ENCODE data around the gene SPOCD1.

Gene SPOCD1

GRCh38 chr1:31787261-31787660, 28.6 kb downstream of the SPOCD1 start:
- DNase-seq (ENCODE audit: low spot score): no peak

GRCh38 chr1:31786366-31787060, 29.3 kb downstream of the SPOCD1 start:
- DNase-seq (ENCODE audit: low spot score): no peak

- DNase-seq (ENCODE audit: low spot score): no peak
Observed at GRCh38 chr1:31785947-31786290, 29.9 kb downstream of the SPOCD1 start.

- DNase-seq (ENCODE audit: low spot score): no peak
Observed at GRCh38 chr1:31785020-31785946, 30.5 kb downstream of the SPOCD1 start.

GRCh38 chr1:31784356-31785019, 31.3 kb downstream of the SPOCD1 start:
- DNase-seq (ENCODE audit: low spot score): no peak

GRCh38 chr1:31783846-31784245, 32.0 kb downstream of the SPOCD1 start:
- DNase-seq (ENCODE audit: low spot score): no peak

GRCh38 chr1:31782421-31783410, 33.1 kb downstream of the SPOCD1 start:
- no peak for DNase-seq (ENCODE audit: low spot score)

- DNase-seq (ENCODE audit: low spot score): no peak
Observed at GRCh38 chr1:31781756-31782371, 34.0 kb downstream of the SPOCD1 start.

- no peak for DNase-seq (ENCODE audit: low spot score)
Observed at GRCh38 chr1:31781138-31781755, 34.6 kb downstream of the SPOCD1 start.

- DNase-seq (ENCODE audit: low spot score): no peak
Observed at GRCh38 chr1:31780632-31781031, 35.2 kb downstream of the SPOCD1 start.

- no peak for DNase-seq (ENCODE audit: low spot score)
Observed at GRCh38 chr1:31779687-31780086, 36.1 kb downstream of the SPOCD1 start.

- no peak for DNase-seq (ENCODE audit: low spot score)
Observed at GRCh38 chr1:31778763-31779488, 36.9 kb downstream of the SPOCD1 start.

GRCh38 chr1:31776516-31776915, 39.3 kb downstream of the SPOCD1 start:
- no peak for DNase-seq (ENCODE audit: low spot score)

GRCh38 chr1:31776032-31776431, 39.8 kb downstream of the SPOCD1 start:
- DNase-seq (ENCODE audit: low spot score): no peak

GRCh38 chr1:31775210-31775999, 40.4 kb downstream of the SPOCD1 start:
- DNase-seq (ENCODE audit: low spot score): no peak

- DNase-seq (ENCODE audit: low spot score): no peak
Observed at GRCh38 chr1:31774495-31774894, 41.3 kb downstream of the SPOCD1 start.

- no peak for DNase-seq (ENCODE audit: low spot score)
Observed at GRCh38 chr1:31773861-31774260, 42.0 kb downstream of the SPOCD1 start.

- no peak for DNase-seq (ENCODE audit: low spot score)
Observed at GRCh38 chr1:31772669-31773248, 43.1 kb downstream of the SPOCD1 start.
